CD14-positive monocyte (primary cell): ENCODE measurements around the gene IFNL2. TPM values are rescaled to one million over a fixed set of nuclear protein-coding genes. Genes with fewer than 3 reads are reported as not detected.

Experiments used
- DNase-seq, 3 donors: peaks; one replicate each; pipeline ENCODE4 v3.0.0-alpha.2; 2011 to 2022
- H2AFZ ChIP-seq: 2 replicates; pipeline ENCODE4 v1.6.0; 2012; ENCODE audit warnings: mild to moderate bottlenecking, low read depth, low read length, inconsistent platforms; ENCODE audit not compliant: insufficient read depth, poor library complexity, severe bottlenecking
- H3K27ac ChIP-seq, 2 donors: 1 replicate in 1 of 2; 2 replicates in 1 of 2; pipeline ENCODE4 v1.5.1; 2012 to 2013; ENCODE audit warnings: low read length in 2 of 2, control low read depth in 1 of 2, inconsistent platforms in 1 of 2, low read depth in 1 of 2, mild to moderate bottlenecking in 1 of 2
- H3K27me3 ChIP-seq, 2 donors: one replicate each; pipeline versions ENCODE4 v1.6.0 to v1.6.1; 2011 to 2013; ENCODE audit warnings: low read length in 2 of 2; ENCODE audit not compliant: control insufficient read depth in 2 of 2, insufficient read depth in 2 of 2
- H3K36me3 ChIP-seq, 2 donors: replicated peaks in 1 of 2; 1 replicate in 1 of 2; 2 replicates in 1 of 2; pipeline versions ENCODE4 v1.5.1 to v1.6.1; 2012 to 2013; ENCODE audit warnings: low read length in 2 of 2, control low read depth in 1 of 2, inconsistent platforms in 1 of 2, mild to moderate bottlenecking in 1 of 2; ENCODE audit not compliant: insufficient read depth in 2 of 2, control insufficient read depth in 1 of 2
- H3K4me1 ChIP-seq, 2 donors: 1 replicate in 1 of 2; 2 replicates in 1 of 2; pipeline versions ENCODE4 v1.5.1 to v1.6.1; 2012 to 2013; ENCODE audit warnings: low read length in 2 of 2, control low read depth in 1 of 2, inconsistent platforms in 1 of 2, mild to moderate bottlenecking in 1 of 2, moderate library complexity in 1 of 2; ENCODE audit not compliant: insufficient read depth in 2 of 2, control insufficient read depth in 1 of 2
- H3K4me2 ChIP-seq: replicated peaks from 2 replicates; pipeline ENCODE3; 2012; ENCODE audit warnings: low read length, moderate library complexity, mild to moderate bottlenecking; ENCODE audit not compliant: poor library complexity, severe bottlenecking; ENCODE audit errors: extremely low read depth
- H3K4me3 ChIP-seq, 3 experiments: fragments of 200-600 bp in 1 of 3; sonication (generic) in 1 of 3; replicated peaks in 1 of 3; 1 replicate in 2 of 3; 2 replicates in 1 of 3; pipeline ENCODE4 v1.5.1; 2011 to 2013; ENCODE audit warnings: low read length in 3 of 3, mild to moderate bottlenecking in 3 of 3, control low read depth in 2 of 3, low read depth in 2 of 3, inconsistent platforms in 1 of 3, moderate library complexity in 1 of 3
- H3K79me2 ChIP-seq: 2 replicates; pipeline ENCODE4 v1.6.0; 2012; ENCODE audit warnings: mild to moderate bottlenecking, control low read depth, inconsistent platforms, low read length, moderate library complexity; ENCODE audit not compliant: insufficient read depth
- H3K9ac ChIP-seq: 2 replicates; pipeline ENCODE4 v1.6.0; 2017; ENCODE audit warnings: low read length, mild to moderate bottlenecking; ENCODE audit not compliant: insufficient read depth, poor library complexity, severe bottlenecking
- H3K9me3 ChIP-seq, 2 donors: replicated peaks in 1 of 2; 1 replicate in 1 of 2; 2 replicates in 1 of 2; pipeline versions ENCODE4 v1.5.1 to v1.6.1; 2012 to 2013; ENCODE audit warnings: low read length in 2 of 2, control low read depth in 1 of 2; ENCODE audit not compliant: control insufficient read depth in 1 of 2, insufficient read depth in 1 of 2
- H4K20me1 ChIP-seq: 2 replicates; pipeline ENCODE4 v1.6.0; 2012; ENCODE audit warnings: mild to moderate bottlenecking, low read length, control low read depth, moderate library complexity; ENCODE audit not compliant: insufficient read depth
- H3K27ac Mint-ChIP-seq, 7 donors: one replicate each; pipeline ENCODE4 v1.8.0; 2020; ENCODE audit warnings: mild to moderate bottlenecking in 7 of 7, mixed read lengths in 7 of 7, moderate library complexity in 6 of 7, inconsistent platforms in 2 of 7
- H3K27me3 Mint-ChIP-seq, 3 donors: one replicate each; pipeline ENCODE4 v1.8.0; 2021 to 2022; ENCODE audit warnings: low read depth in 3 of 3, mild to moderate bottlenecking in 3 of 3, mixed read lengths in 3 of 3, moderate library complexity in 3 of 3, inconsistent platforms in 1 of 3
- H3K36me3 Mint-ChIP-seq, 2 donors: one replicate each; pipeline ENCODE4 v1.8.0; 2020; ENCODE audit warnings: mixed read lengths in 2 of 2, inconsistent platforms in 1 of 2, mild to moderate bottlenecking in 1 of 2
- H3K4me1 Mint-ChIP-seq: one replicate; pipeline ENCODE4 v1.8.0; 2020; ENCODE audit warnings: mild to moderate bottlenecking, mixed read lengths
- H3K4me3 Mint-ChIP-seq, 2 donors: one replicate each; pipeline ENCODE4 v1.8.0; 2020; ENCODE audit warnings: mild to moderate bottlenecking in 2 of 2, mixed read lengths in 2 of 2, moderate library complexity in 1 of 2
- H3K9me3 Mint-ChIP-seq, 7 donors: one replicate each; pipeline ENCODE4 v1.8.0; 2020 to 2022; ENCODE audit warnings: mixed read lengths in 7 of 7, mild to moderate bottlenecking in 6 of 7, moderate library complexity in 6 of 7, inconsistent platforms in 2 of 7
- CTCF ChIP-seq: fragments of 200-600 bp; IDR thresholded peaks from one replicate; pipeline ENCODE4 v1.8.0; 2022; ENCODE audit warnings: antibody characterized with exemption, mild to moderate bottlenecking
- WGBS: methylation state at CpG from one replicate; pipeline ENCODE4 v1.1.5; 2013; ENCODE audit warnings: missing lambda C conversion rate; ENCODE audit not compliant: insufficient coverage; 5-methylcytosine and 5-hydroxymethylcytosine counted together
- intact Hi-C, 2 donors: fragments of 100-400 bp; cut with micrococcal nuclease; formaldehyde crosslinking; loops; one replicate each; pipeline versions ENCODE4 v1.15.0 to v1.15.1; 2023
- polyA plus RNA-seq, 3 donors: library from polyadenylated mRNA; depleted of rRNA in 1 of 3; unstranded in 2 of 3; stranded (reverse) in 1 of 3; fragments of 300-500 nt in 2 of 3; fragments of >200 nt in 1 of 3; fragmentation: Illumina TruSeq in 2 of 3; gene quantifications; 1 replicate in 2 of 3; 2 replicates in 1 of 3; pipeline ENCODE4 v1.2.3, GENCODE V29; 2012 to 2021

The IFNL2 gene
- polyA plus RNA-seq, 3 donors, result not detected

DNA sequence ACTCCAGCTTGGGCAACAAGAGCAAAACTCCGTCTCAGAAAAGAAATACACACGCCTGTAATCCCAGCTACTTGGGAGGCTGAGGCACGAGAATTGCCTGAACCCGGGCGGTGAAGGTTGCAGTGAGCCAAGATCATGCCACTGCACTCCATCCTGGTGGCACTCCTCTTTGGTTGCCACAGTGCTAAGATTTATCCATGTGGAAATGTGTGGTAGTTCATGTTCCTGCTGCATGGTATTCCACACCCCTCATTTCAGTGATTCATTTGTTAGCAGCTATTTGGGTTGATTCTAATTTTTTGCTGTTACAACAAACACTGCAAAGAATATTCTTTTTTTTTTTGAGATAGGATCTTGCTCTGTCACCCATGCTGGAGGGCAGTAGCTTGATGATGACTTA is 35.5 kb upstream of the IFNL2 start:
- DNase-seq, result no peak
- Mint-ChIP-seq H3K27me3 (peaks cover 3 to 11% (median 9%) of the 10 kb centered on the region in 3 donors), H3K36me3 (no peaks in the 10 kb centered on the region), H3K27ac (no peak overlapping the region), H3K9me3 (peaks cover 0 to 4% (median 0%) of the 10 kb centered on the region in 7 donors), H3K4me1 (peaks cover 2% of the 10 kb centered on the region), H3K4me3 (no peak overlapping the region)
- no peak for TF ChIP-seq CTCF
- Histone ChIP-seq H3K27ac (no peak overlapping the region), H3K4me1 (no peaks in the 10 kb centered on the region), H3K4me2 (no peak overlapping the region), H3K27me3 (no peaks in the 10 kb centered on the region), H2AFZ (no peak overlapping the region), H4K20me1 (no peaks in the 10 kb centered on the region), H3K79me2 (no peaks in the 10 kb centered on the region), H3K36me3 (no peaks in the 10 kb centered on the region), H3K9ac (no peak overlapping the region), H3K9me3 (no peaks in the 10 kb centered on the region), H3K4me3 (no peak overlapping the region)
- 96% methylated on average over 5 of the region's 5 CpGs for WGBS
- intact Hi-C loops, result no loop called here

GRCh38 chr19:39236527-39236926 is 31.7 kb upstream of the IFNL2 start:
- Mint-ChIP-seq H3K9me3 (no peaks in the 10 kb centered on the region), H3K4me3 (no peak overlapping the region), H3K36me3 (no peaks in the 10 kb centered on the region), H3K27me3 (peaks cover 2 to 11% (median 4%) of the 10 kb centered on the region in 3 donors), H3K4me1 (peaks cover 5% of the 10 kb centered on the region), H3K27ac (no peak overlapping the region)
- intact Hi-C loops, result no loop called here
- Histone ChIP-seq H3K9ac (no peak overlapping the region), H3K9me3 (no peaks in the 10 kb centered on the region), H3K4me1 (no peaks in the 10 kb centered on the region), H2AFZ (no peak overlapping the region), H3K27me3 (no peaks in the 10 kb centered on the region), H4K20me1 (no peaks in the 10 kb centered on the region), H3K27ac (no peak overlapping the region), H3K4me2 (no peak overlapping the region), H3K4me3 (no peak overlapping the region), H3K79me2 (no peaks in the 10 kb centered on the region), H3K36me3 (no peaks in the 10 kb centered on the region)
- 94% methylated on average over 5 of the region's 12 CpGs for WGBS
- DNase-seq, result no peak
- no peak for TF ChIP-seq CTCF
